Prostate gland (tissue), 2 donors: Measurements from ENCODE around the gene IFNLR1. TPM values are rescaled to one million over a fixed set of nuclear protein-coding genes. Genes with fewer than 3 reads are reported as not detected.
A peak's percentile ranks its signal among the peaks of the same experiment; 100 is the strongest.

Source experiments
- DNase-seq: peaks from one replicate; pipeline ENCODE4 v3.0.0-alpha.2; 2019; ENCODE audit warnings: low spot score
- H3K27ac ChIP-seq, 2 donors: fragments of 200-600 bp; sonication (generic); 2 replicates each; pipeline ENCODE4 v1.5.1; 2017 to 2019
- H3K27me3 ChIP-seq: fragments of 200-600 bp; sonication (generic); replicated peaks from 2 replicates; pipeline ENCODE4 v1.5.1; 2019; ENCODE audit not compliant: insufficient read depth
- H3K36me3 ChIP-seq, 2 donors: fragments of 200-600 bp; sonication (generic); 1 replicate in 1 of 2; 2 replicates in 1 of 2; pipeline versions ENCODE4 v1.5.1 to v1.8.1; 2017 to 2019
- H3K4me1 ChIP-seq: fragments of 200-600 bp; sonication (generic); replicated peaks from 2 replicates; pipeline ENCODE4 v1.5.1; 2019
- H3K4me3 ChIP-seq, 2 donors: fragments of 200-600 bp; sonication (generic); 2 replicates each; pipeline ENCODE4 v1.5.1; 2017 to 2019
- H3K9me3 ChIP-seq: fragments of 200-600 bp; sonication (generic); 2 replicates; pipeline ENCODE4 v1.5.1; 2017
- CTCF ChIP-seq, 4 experiments: fragments of 200-600 bp in 2 of 4; fragments of 450-650 bp in 2 of 4; sonication (generic) in 2 of 4; IDR thresholded peaks; 1 replicate in 3 of 4; 2 replicates in 1 of 4; pipeline ENCODE4 v1.5.1; 2016 to 2019; ENCODE audit warnings: antibody characterized with exemption in 4 of 4, mild to moderate bottlenecking in 2 of 4, moderate library complexity in 2 of 4
- POLR2A ChIP-seq: fragments of 450-650 bp; IDR thresholded peaks from one replicate; pipeline ENCODE4 v1.6.1; 2016; ENCODE audit warnings: antibody characterized with exemption, mild to moderate bottlenecking
- POLR2AphosphoS5 ChIP-seq: sonication (generic); formaldehyde crosslinking; IDR thresholded peaks from one replicate; pipeline ENCODE4 v1.6.1; 2017; ENCODE audit warnings: antibody characterized with exemption
- WGBS: methylation state at CpG from one replicate; pipeline ENCODE4 v1.1.5; 2018; 5-methylcytosine and 5-hydroxymethylcytosine counted together
- intact Hi-C: fragments of 100-400 bp; cut with DNase I; formaldehyde crosslinking; loops from one replicate; pipeline ENCODE4 v1.14.2; 2022
- total RNA-seq, 2 donors: library from RNA; depleted of rRNA; stranded (reverse); fragments of >200 nt; gene quantifications; one replicate each; pipeline ENCODE4 v1.1.0, GENCODE V29; 2016

The IFNLR1 gene
- total RNA-seq, 2 donors from 2014 or later = 6.6 to 9.2 TPM

- intact Hi-C loops = no loop called here
- 62% methylated on average over 9 of the region's 9 CpGs for WGBS
- Histone ChIP-seq H3K36me3 (no peaks in the 10 kb centered on the region), H3K27ac (no peak overlapping the region), H3K27me3 (no peaks in the 10 kb centered on the region), H3K9me3 (no peaks in the 10 kb centered on the region), H3K4me1 (no peaks in the 10 kb centered on the region), H3K4me3 (no peak overlapping the region)
- no peak for DNase-seq
- TF ChIP-seq POLR2AphosphoS5 (no peak), CTCF (IDR thresholded peaks at IDR 0.05) (no peak), POLR2A (no peak)
Measured at GRCh38 chr1:24222008-24222605, 35.0 kb upstream of the IFNLR1 start.

GRCh38 chr1:24221246-24221645 lies 34.2 kb upstream of the IFNLR1 start:
- no peaks in the 10 kb centered on the region for H3K9me3 ChIP-seq
- intact Hi-C loops = no loop called here
- H3K27ac ChIP-seq = no peak overlapping the region
- H3K4me3 ChIP-seq = no peak overlapping the region
- no peaks in the 10 kb centered on the region for H3K4me1 ChIP-seq
- no peaks in the 10 kb centered on the region for H3K27me3 ChIP-seq
- H3K36me3 ChIP-seq = no peaks in the 10 kb centered on the region
- TF ChIP-seq CTCF (IDR thresholded peaks at IDR 0.05) = no peak
- no peak for TF ChIP-seq POLR2A
- no peak for TF ChIP-seq POLR2AphosphoS5
- DNase-seq = no peak
- 54% methylated on average over 2 of the region's 2 CpGs for WGBS

- WGBS = 14% methylated on average over 14 of the region's 14 CpGs
Measured at GRCh38 chr1:24216276-24217074, 29.4 kb upstream of the IFNLR1 start.

GRCh38 chr1:24215226-24215814 lies 28.2 kb upstream of the IFNLR1 start:
- Histone ChIP-seq H3K27ac (no peak overlapping the region), H3K4me3 (no peak overlapping the region), H3K36me3 (no peaks in the 10 kb centered on the region), H3K4me1 (no peaks in the 10 kb centered on the region), H3K27me3 (no peaks in the 10 kb centered on the region), H3K9me3 (no peaks in the 10 kb centered on the region)
- DNase-seq = no peak
- WGBS = 88% methylated on average over 6 of the region's 6 CpGs
- TF ChIP-seq POLR2AphosphoS5 (no peak), POLR2A (no peak), CTCF (IDR thresholded peaks at IDR 0.05) (no peak)
- intact Hi-C loops = no loop called here

More at GRCh38 chr1:24216276-24217074, 29.4 kb upstream of the IFNLR1 start:
- Histone ChIP-seq H3K36me3 (no peaks in the 10 kb centered on the region), H3K9me3 (no peaks in the 10 kb centered on the region), H3K27me3 (no peaks in the 10 kb centered on the region), H3K4me3 (no peak overlapping the region), H3K4me1 (no peaks in the 10 kb centered on the region), H3K27ac (no peak overlapping the region)
- TF ChIP-seq POLR2AphosphoS5 (peak; percentile 31), POLR2A (no peak)
- DNase-seq = peak; percentile 62
- intact Hi-C loops = no loop called here

- TF ChIP-seq POLR2AphosphoS5 (no peak), CTCF (IDR thresholded peaks at IDR 0.05) (no peak), POLR2A (no peak)
- H3K27ac ChIP-seq = no peak overlapping the region
- no peaks in the 10 kb centered on the region for H3K36me3 ChIP-seq
- 34% methylated on average over 2 of the region's 2 CpGs for WGBS
- H3K9me3 ChIP-seq = no peaks in the 10 kb centered on the region
- intact Hi-C loops = no loop called here
- H3K4me1 ChIP-seq = no peaks in the 10 kb centered on the region
- no peak for DNase-seq
- H3K4me3 ChIP-seq = no peak overlapping the region
- no peaks in the 10 kb centered on the region for H3K27me3 ChIP-seq
Measured at GRCh38 chr1:24212376-24212775, 25.3 kb upstream of the IFNLR1 start.
